HG03469 (cell line): Measurements from ENCODE around the gene PTCHD4.

Source experiments
- ATAC-seq: cut with Tn5 transposase; IDR thresholded peaks from one replicate; pipeline ENCODE4 v1.9.1; 2021; ENCODE audit warnings: mild to moderate bottlenecking, moderate library complexity, moderate number of reproducible peaks; ENCODE audit not compliant: unreplicated experiment

PTCHD4 gene

GRCh38 chr6:48100588-48100895 is 10.5 kb downstream of the PTCHD4 start:
- no peak for ATAC-seq

GRCh38 chr6:48099713-48100587 is 11.0 kb downstream of the PTCHD4 start:
- no peak for ATAC-seq

- no peak for ATAC-seq
Measured at GRCh38 chr6:48098923-48099322, 12.1 kb downstream of the PTCHD4 start.

GRCh38 chr6:48092550-48093217 is 18.3 kb downstream of the PTCHD4 start:
- ATAC-seq, result no peak

GRCh38 chr6:48090546-48090945 is 20.5 kb downstream of the PTCHD4 start:
- ATAC-seq, result no peak

DNA sequence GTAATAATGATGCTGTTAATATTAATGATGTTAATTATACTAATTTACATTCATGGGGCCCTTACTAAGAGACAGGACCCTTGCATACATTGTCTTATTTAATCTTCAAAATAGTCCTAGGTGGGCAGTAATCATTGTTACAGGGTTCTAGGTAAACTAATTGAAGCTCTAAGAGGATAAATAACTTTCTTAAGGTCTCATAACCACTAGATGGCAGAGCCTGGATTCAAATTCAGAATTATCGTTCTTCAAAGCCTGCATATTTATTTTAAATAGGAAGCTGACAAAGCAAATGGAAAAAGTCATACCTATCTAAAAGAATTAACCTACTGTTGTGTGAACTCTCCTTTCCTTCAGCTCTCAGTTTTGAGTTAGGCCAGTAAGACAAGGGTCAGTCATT is 23.5 kb downstream of the PTCHD4 start:
- no peak for ATAC-seq

GRCh38 chr6:48086187-48086586 is 24.8 kb downstream of the PTCHD4 start:
- ATAC-seq, result no peak

DNA sequence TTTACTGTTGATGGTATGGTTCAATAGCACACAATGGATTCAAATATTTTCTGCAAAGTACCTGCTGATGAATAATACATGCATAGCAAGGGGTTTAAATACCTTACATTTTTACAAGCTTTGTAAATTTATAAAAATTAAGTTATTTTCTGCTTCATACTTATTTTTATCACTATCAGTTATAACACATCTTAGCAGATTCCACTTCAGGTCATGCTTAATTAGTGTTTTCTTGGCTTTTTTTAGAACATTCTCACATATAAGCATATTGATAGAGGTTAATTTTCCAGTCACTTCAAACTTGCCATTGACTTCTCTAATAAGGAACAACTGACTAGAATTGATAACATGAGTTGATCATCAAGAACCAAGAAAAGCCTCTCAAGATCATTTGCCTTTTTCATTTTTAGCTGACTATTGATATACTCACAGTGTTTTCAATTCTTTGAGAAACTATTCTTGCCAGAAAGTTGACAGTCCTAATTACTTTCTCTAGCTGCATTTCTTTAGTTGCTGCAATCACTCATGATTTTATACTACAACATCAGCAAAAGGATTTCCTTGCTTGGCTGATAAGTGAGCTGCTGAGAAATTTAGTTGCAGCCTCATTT is 25.8 kb downstream of the PTCHD4 start:
- no peak for ATAC-seq

DNA sequence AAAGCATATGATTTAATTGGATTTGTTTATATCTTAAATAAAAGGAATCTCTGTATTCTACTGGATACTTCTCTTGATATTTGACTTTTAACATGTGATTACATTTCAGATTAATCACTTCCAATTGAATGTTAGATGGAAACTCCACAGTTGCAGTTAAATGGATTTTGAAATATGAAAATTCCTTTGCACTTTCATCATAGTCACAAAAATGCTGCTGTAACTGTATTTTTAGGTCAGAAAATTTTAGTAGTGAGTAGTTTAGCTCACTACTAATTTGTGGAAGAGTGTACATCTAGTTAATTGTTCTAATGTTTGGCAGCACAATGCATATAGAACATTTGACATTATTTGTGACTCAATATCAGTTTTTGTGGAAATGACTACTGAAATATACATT is 26.8 kb downstream of the PTCHD4 start:
- no peak for ATAC-seq

GRCh38 chr6:48080227-48081009 is 30.6 kb downstream of the PTCHD4 start:
- no peak for ATAC-seq

- no peak for ATAC-seq
Measured at GRCh38 chr6:48078120-48078519, 32.9 kb downstream of the PTCHD4 start.

GRCh38 chr6:48075181-48075580 is 35.8 kb downstream of the PTCHD4 start:
- ATAC-seq, result no peak

- ATAC-seq, result no peak
Measured at GRCh38 chr6:48073976-48074767, 36.8 kb downstream of the PTCHD4 start.

- ATAC-seq, result no peak
Measured at GRCh38 chr6:48071833-48072232, 39.2 kb downstream of the PTCHD4 start.

GRCh38 chr6:48069280-48069679 is 41.7 kb downstream of the PTCHD4 start:
- no peak for ATAC-seq

DNA sequence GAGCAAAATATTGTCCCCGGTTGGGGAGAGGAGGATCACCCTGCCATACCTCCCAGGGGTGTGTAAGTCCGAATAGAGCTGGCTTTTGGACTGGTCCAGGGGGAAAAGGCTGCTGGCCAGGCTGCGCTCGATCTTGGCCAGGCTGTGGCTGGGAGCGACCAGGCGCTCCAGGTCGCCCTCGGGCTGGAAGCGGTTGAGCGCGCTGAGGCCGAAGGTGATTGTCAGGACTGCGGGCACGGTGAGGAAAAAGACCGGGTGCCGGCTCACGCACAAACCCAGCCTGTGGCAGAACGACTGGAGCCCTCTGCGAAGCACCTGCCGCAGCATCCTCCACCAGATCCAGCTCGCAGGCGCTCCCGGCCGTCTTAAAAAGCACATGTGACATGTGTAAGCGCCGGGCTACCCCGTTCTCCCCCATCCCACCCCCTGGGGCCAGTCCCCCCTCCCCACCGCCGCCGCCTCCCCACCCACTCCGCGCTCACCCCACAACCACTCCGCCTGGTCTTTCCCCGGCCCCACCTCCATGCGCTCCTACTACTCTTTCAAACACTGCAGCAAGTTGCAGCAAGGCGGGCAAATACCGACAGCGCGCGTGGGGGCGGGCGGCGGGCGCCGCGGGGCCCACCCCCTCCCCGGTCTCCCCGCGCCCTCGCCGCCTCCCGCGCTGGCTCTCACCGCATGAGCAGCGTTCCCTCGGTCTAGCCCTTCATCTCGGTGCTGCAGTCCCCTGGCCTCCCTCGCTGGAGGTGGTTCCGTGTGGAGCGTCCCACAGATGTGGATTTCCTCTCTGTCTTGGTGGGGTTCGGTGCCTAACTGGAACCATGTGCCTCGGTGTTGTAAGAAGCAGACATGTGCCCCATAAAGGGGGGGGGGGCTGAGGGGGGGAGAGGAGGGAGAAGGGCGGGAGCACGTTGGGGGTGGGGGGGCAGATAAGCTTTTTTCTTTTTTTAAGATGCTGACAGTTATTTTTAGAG is 42.4 kb downstream of the PTCHD4 start:
- ATAC-seq, result no peak

DNA sequence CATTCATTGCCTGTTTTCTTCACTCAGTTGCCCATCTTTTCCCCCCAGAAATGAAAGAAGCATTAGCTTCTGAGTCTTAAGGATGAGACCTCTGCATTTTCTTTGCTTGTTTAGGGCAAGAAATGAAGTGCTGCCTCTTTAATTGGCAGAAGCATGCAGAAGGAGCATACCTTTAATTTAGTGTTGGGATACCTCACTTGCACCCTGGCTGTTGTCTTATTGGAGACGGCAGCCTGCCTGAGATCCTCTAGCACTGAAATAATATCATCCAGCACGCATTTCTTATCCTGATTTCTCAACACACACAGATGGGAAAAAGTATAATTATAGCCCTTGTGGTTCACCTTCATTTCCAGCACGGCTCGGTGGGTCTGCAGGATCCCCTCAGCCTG is 43.1 kb downstream of the PTCHD4 start:
- ATAC-seq, result no peak

DNA sequence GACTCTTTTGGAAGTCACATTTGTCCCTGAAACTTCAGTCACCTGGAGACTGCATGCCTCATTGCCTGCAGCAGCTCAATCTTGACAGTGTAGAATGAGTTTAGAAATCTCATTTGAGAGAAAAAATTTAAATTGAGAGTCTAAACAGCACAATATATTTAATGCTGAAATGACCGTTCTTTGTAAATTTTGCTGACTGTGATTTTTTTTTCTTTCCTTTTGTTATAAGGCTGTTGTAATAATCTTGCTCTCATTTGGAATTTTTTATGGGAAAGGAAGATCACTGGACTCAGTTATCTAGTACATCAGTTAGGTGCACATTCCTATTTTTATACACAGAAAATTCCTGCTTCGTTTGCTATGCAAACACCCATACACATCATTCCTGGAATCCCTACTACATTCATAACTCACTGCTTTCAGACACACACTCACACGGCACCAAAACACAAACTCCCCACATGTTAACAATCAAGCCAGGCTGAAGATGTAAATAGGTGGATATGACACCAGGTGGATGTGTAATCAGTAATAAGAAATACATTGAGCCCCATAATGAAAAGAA is 43.8 kb downstream of the PTCHD4 start:
- ATAC-seq, result no peak
